ENCODE data around the gene CEACAM20. TPM values are rescaled to one million over a fixed set of nuclear protein-coding genes. Genes with fewer than 3 reads are reported as not detected.
"Not testable (repeated sequence)": the region's sequence is repeated elsewhere in the genome, so short reads cannot be mapped to it uniquely, and the experiment has no call there.

The CEACAM20 gene
- total RNA-seq, 1 donor from 2014 or later: not detected

DNA sequence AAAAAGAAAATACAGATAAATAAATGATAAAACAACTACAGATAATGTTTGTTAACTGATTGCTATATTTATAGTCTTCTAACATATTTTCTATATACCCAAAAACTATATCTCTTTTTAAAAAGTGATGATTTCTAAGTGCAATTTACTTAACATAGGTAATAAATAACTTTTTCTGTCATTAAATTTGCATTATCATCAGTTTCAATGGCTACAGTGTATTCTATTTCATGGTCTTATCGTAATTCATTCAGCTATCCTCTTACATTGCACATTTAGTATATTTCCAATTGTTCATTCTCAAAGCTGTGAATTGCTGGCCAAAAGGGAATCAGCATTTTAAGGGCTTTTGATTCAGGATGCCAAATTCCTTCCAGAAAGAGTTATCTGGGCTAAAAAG lies 32.8 kb downstream of the CEACAM20 start:
- no peak for DNase-seq (ENCODE audit: low spot score)

DNA sequence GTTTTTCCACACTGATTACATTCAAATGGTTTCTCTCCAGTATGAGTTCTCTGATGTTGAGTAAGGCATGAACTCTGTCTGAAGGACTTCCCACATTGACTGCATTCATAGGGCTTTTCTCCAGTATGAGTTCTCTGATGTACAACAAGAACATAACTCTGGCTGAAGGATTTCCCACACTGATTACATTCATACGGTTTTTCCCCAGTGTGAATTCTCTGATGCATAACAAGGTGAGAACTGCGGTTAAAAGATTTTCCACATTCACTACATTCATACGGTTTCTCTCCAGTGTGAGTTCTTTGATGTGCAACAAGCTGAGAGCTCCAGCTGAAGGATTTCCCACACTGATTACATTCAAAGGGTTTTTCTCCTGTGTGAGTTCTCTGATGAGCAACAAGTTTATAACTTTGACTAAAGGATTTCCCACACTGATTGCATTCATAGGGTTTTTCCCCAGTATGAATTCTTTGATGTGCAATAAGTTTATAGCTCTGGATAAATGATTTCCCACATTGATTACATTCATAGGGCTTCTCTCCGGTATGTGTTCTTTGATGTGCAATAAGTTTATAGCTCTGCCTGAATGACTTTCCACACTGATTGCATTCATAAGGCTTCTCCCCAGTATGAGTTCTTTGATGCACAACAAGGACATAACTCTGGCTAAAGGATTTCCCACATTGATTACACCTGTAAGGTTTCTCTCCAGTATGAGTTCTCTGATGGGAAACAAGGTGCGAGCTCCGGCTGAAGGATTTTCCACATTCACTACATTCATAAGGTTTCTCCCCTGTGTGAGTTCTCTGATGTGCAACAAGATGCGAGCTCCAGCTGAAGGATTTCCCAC lies 52.7 kb downstream of the CEACAM20 start:
- DNase-seq (ENCODE audit: low spot score): no peak

GRCh38 chr19:44468730-44469129 lies 60.7 kb downstream of the CEACAM20 start:
- not testable (repeated sequence) for DNase-seq (ENCODE audit: low spot score)

DNA sequence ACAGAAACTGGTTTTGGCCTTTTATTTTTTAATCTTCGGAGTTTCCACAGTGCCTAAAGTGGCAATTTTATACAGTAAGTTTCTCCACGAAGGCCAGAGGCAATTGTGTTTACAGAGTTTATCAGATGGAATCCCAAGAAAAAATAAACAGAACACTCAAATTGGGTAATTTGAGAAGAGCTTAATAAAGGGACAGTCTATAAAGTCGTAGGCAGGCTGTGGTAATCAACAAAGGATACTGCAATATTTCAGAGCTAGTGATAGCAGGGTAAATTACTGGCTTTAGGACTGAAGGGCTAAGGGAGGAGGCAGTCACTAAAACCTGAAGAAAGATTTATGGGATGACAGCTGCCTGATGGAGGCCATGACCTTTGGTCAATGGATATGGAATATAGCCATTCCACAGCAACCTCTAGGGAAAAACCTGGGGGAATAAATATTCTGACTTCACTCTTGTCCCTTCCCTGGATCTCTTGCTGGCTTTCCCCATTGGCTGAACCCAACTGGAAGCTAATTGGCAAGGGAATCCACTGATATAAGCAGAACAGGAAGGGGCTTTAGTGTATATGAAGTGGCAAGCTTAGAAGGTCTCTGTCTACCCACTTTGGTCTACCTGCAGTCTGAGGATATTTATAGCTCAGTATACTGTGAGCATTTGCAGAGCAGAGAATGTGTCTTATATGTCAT lies 66.7 kb downstream of the CEACAM20 start:
- not testable (repeated sequence) for DNase-seq (ENCODE audit: low spot score)

Other genes with a start within 250 kb of the CEACAM20 start
- 17.6 TPM for gene ZNF235, start 224.7 kb downstream of the CEACAM20 start, total RNA-seq (ENCODE audit: insufficient read depth, low replicate concordance)
- gene ZNF112, start 173.0 kb downstream of the CEACAM20 start, total RNA-seq (ENCODE audit: insufficient read depth, low replicate concordance): 17.3 TPM
- gene ZNF285, start 128.1 kb downstream of the CEACAM20 start, total RNA-seq (ENCODE audit: insufficient read depth, low replicate concordance): 6.3 TPM
- gene ZNF229, start 81.2 kb downstream of the CEACAM20 start, total RNA-seq (ENCODE audit: insufficient read depth, low replicate concordance): 4.1 TPM
- gene ZNF180, start 29.2 kb downstream of the CEACAM20 start, total RNA-seq (ENCODE audit: insufficient read depth, low replicate concordance): 15.9 TPM
- gene IGSF23, start 83.9 kb upstream of the CEACAM20 start, total RNA-seq (ENCODE audit: insufficient read depth, low replicate concordance): not detected
- gene PVR, start 114.2 kb upstream of the CEACAM20 start, total RNA-seq (ENCODE audit: insufficient read depth, low replicate concordance): 38.0 TPM
- gene CEACAM19, start 141.8 kb upstream of the CEACAM20 start, total RNA-seq (ENCODE audit: insufficient read depth, low replicate concordance): not detected
- not detected for gene CEACAM16, start 169.5 kb upstream of the CEACAM20 start, total RNA-seq (ENCODE audit: insufficient read depth, low replicate concordance)
- 1.2 TPM for gene BCL3, start 219.0 kb upstream of the CEACAM20 start, total RNA-seq (ENCODE audit: insufficient read depth, low replicate concordance)
- gene CBLC, start 248.2 kb upstream of the CEACAM20 start, total RNA-seq (ENCODE audit: insufficient read depth, low replicate concordance): 4.1 TPM

Data from umbilical cord (tissue), 2 donors.